Breast epithelium (tissue), 4 donors: ENCODE data around the gene CBFA2T2. TPM values are rescaled to one million over a fixed set of nuclear protein-coding genes. Genes with fewer than 3 reads are reported as not detected.
A peak's percentile ranks its signal among the peaks of the same experiment; 100 is the strongest.

ENCODE experiments used
- DNase-seq, 2 donors: peaks; one replicate each; pipeline ENCODE4 v3.0.0-alpha.2; 2019; ENCODE audit warnings: low spot score in 2 of 2
- H3K27ac ChIP-seq, 2 donors: fragments of 200-600 bp; sonication (generic) in 1 of 2; one replicate each; pipeline ENCODE4 v1.5.1; 2016 to 2019; ENCODE audit warnings: mild to moderate bottlenecking in 1 of 2
- H3K27me3 ChIP-seq, 2 donors: fragments of 200-600 bp; sonication (generic) in 1 of 2; one replicate each; pipeline versions ENCODE4 v1.5.1 to v1.6.0; 2017 to 2019; ENCODE audit warnings: control low read depth in 1 of 2, mild to moderate bottlenecking in 1 of 2
- H3K36me3 ChIP-seq: fragments of 200-600 bp; one replicate; pipeline ENCODE4 v1.5.1; 2019
- H3K4me1 ChIP-seq, 2 donors: fragments of 200-600 bp; sonication (generic); one replicate each; pipeline ENCODE4 v1.5.1; 2016 to 2019; ENCODE audit warnings: control low read depth in 1 of 2
- H3K4me3 ChIP-seq, 3 donors: fragments of 200-600 bp; sonication (generic); 1 replicate in 2 of 3; 2 replicates in 1 of 3; pipeline ENCODE4 v1.5.1; 2016 to 2019; ENCODE audit warnings: mild to moderate bottlenecking in 3 of 3, moderate library complexity in 2 of 3
- H3K9me3 ChIP-seq, 2 donors: fragments of 200-600 bp; sonication (generic) in 1 of 2; one replicate each; pipeline ENCODE4 v1.5.1; 2016 to 2019; ENCODE audit warnings: control low read depth in 1 of 2
- CTCF ChIP-seq, 3 donors: fragments of 450-650 bp; IDR thresholded peaks; one replicate each; pipeline ENCODE4 v1.5.1; 2016 to 2017; ENCODE audit warnings: antibody characterized with exemption in 3 of 3, mild to moderate bottlenecking in 3 of 3, moderate library complexity in 3 of 3
- POLR2A ChIP-seq: fragments of 450-650 bp; IDR thresholded peaks from one replicate; pipeline ENCODE4 v1.6.1; 2016; ENCODE audit warnings: antibody characterized with exemption, mild to moderate bottlenecking, moderate library complexity
- POLR2AphosphoS5 ChIP-seq, 3 donors: sonication (generic); formaldehyde crosslinking; IDR thresholded peaks; one replicate each; pipeline ENCODE4 v1.6.1; 2017; ENCODE audit warnings: antibody characterized with exemption in 3 of 3
- intact Hi-C: fragments of 100-400 bp; cut with DNase I; formaldehyde crosslinking; loops from one replicate; pipeline ENCODE4 v1.15.1; 2023; ENCODE audit warnings: low total_unique reads
- total RNA-seq, 3 donors: library from RNA; depleted of rRNA; stranded (reverse); fragments of >200 nt; gene quantifications; one replicate each; pipeline ENCODE4 v1.1.0, GENCODE V29; 2016

CBFA2T2 gene
- total RNA-seq, 3 donors from 2014 or later = 10.9 to 20.9 (median 17.0) TPM

GRCh38 chr20:33662172-33662571 lies 172.3 kb downstream of the CBFA2T2 start, which contains the start of gene C20orf144:
Gene C20orf144, plus strand, starts transcription at chr20:33662327. Its CDS starts 19 bp downstream, at chr20:33662346.
- no peak for DNase-seq
- Histone ChIP-seq H3K4me3 (peak within 1 kb of the TSS; percentile 66 to 97 (median 72)), H3K27ac (peak within 1 kb of the TSS; percentile 89 to 90)

GRCh38 chr20:33663161-33664084 lies 173.5 kb downstream of the CBFA2T2 start:
- peaks cover 0 to 5% of the 10 kb centered on the region in 2 donors for H3K4me1 ChIP-seq
- intact Hi-C loops = no loop called here

More at GRCh38 chr20:33662172-33662571, 172.3 kb downstream of the CBFA2T2 start, which contains the start of gene C20orf144:
- no peaks in the 10 kb centered on the region for H3K36me3 ChIP-seq
- TF ChIP-seq POLR2A (no peak), POLR2AphosphoS5 (IDR thresholded peaks at IDR 0.05) (no peak)
- no peaks in the 10 kb centered on the region for H3K9me3 ChIP-seq
- intact Hi-C loops = no loop called here
- H3K27me3 ChIP-seq = no peaks in the 10 kb centered on the region
- H3K4me1 ChIP-seq = peaks cover 0 to 5% of the 10 kb centered on the region in 2 donors

GRCh38 chr20:33664085-33664761 lies 174.3 kb downstream of the CBFA2T2 start:
- Histone ChIP-seq H3K4me3 (peak overlapping the region; percentile 66 to 97 (median 72)), H3K27ac (peak overlapping the region; percentile 89 to 90), H3K4me1 (peaks cover 0 to 5% of the 10 kb centered on the region in 2 donors), H3K9me3 (no peaks in the 10 kb centered on the region), H3K27me3 (no peaks in the 10 kb centered on the region), H3K36me3 (no peaks in the 10 kb centered on the region)
- TF ChIP-seq POLR2A (no peak), CTCF (IDR thresholded peaks at IDR 0.05) (no peak), POLR2AphosphoS5 (IDR thresholded peaks at IDR 0.05) (no peak)
- no peak for DNase-seq
- intact Hi-C loops = no loop called here

More at GRCh38 chr20:33663161-33664084, 173.5 kb downstream of the CBFA2T2 start:
- H3K27me3 ChIP-seq = no peaks in the 10 kb centered on the region
- DNase-seq = peak in 1 of 2 donors; percentile 69
- H3K27ac ChIP-seq = peak overlapping the region; percentile 89 to 90
- H3K9me3 ChIP-seq = no peaks in the 10 kb centered on the region
- H3K4me3 ChIP-seq = peak overlapping the region; percentile 66 to 97 (median 72)
- TF ChIP-seq POLR2A = peak; percentile 49
- peak; percentile 9 to 49 (median 22) for TF ChIP-seq POLR2AphosphoS5 (IDR thresholded peaks at IDR 0.05)
- TF ChIP-seq CTCF (IDR thresholded peaks at IDR 0.05) = no peak
- no peaks in the 10 kb centered on the region for H3K36me3 ChIP-seq

GRCh38 chr20:33664762-33665144 lies 174.9 kb downstream of the CBFA2T2 start:
- intact Hi-C loops = no loop called here
- H3K27ac ChIP-seq = peak overlapping the region; percentile 89 to 90
- H3K36me3 ChIP-seq = no peaks in the 10 kb centered on the region
- TF ChIP-seq CTCF (IDR thresholded peaks at IDR 0.05) (no peak), POLR2A (no peak), POLR2AphosphoS5 (IDR thresholded peaks at IDR 0.05) (no peak)
- no peaks in the 10 kb centered on the region for H3K27me3 ChIP-seq
- H3K9me3 ChIP-seq = no peaks in the 10 kb centered on the region
- H3K4me1 ChIP-seq = peaks cover 0 to 5% of the 10 kb centered on the region in 2 donors
- no peak overlapping the region for H3K4me3 ChIP-seq
- DNase-seq = no peak
